Erythroblast (primary cell): ENCODE data around the gene HEATR5B.

ENCODE experiments used
- GATA1 ChIP-seq: IDR thresholded peaks from 2 replicates; pipeline ENCODE4 v1.6.1; 2011; ENCODE audit warnings: low read depth, mild to moderate bottlenecking, control low read depth, low read length, moderate library complexity
- POLR2A ChIP-seq: IDR thresholded peaks from 2 replicates; pipeline ENCODE4 v1.6.1; 2011; ENCODE audit warnings: mild to moderate bottlenecking, low read length

GRCh38 chr2:36976065-36976464, 108.1 kb downstream of the HEATR5B start:
- TF ChIP-seq POLR2A (no peak), GATA1 (no peak)
